Measurements from ENCODE around the gene CD47.

CD47 gene

DNA sequence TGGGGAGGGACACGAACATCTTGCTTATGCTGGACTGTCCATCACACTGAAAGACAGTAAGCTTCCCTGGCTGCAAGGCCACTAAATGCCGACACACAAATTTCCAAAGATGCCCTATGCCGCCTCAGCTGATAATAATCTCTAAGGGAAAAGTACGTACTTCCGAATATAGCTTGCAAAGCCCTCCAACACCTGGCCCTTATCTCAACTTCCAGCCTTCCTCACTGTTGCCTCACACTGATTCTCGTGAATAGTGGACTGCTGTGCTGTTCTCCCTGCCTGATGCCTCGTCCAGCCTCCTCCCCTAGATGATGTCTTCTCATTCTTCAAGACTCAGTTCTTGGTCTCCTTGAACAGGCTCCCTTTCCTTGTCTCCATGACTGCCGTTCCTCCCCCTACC is 72.3 kb downstream of the CD47 start:
- in situ Hi-C loops (cut with HindIII; ENCODE audit: low sequenced_read_pairs): no loop called here
- TF ChIP-seq, protein P1, sequence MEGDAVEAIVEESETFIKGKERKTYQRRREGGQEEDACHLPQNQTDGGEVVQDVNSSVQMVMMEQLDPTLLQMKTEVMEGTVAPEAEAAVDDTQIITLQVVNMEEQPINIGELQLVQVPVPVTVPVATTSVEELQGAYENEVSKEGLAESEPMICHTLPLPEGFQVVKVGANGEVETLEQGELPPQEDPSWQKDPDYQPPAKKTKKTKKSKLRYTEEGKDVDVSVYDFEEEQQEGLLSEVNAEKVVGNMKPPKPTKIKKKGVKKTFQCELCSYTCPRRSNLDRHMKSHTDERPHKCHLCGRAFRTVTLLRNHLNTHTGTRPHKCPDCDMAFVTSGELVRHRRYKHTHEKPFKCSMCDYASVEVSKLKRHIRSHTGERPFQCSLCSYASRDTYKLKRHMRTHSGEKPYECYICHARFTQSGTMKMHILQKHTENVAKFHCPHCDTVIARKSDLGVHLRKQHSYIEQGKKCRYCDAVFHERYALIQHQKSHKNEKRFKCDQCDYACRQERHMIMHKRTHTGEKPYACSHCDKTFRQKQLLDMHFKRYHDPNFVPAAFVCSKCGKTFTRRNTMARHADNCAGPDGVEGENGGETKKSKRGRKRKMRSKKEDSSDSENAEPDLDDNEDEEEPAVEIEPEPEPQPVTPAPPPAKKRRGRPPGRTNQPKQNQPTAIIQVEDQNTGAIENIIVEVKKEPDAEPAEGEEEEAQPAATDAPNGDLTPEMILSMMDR (IDR thresholded peaks at IDR 0.05; ENCODE audit: low read depth, low read length, missing control alignments): no peak
- DNase-seq (ENCODE audit: low read depth): no peak

DNA sequence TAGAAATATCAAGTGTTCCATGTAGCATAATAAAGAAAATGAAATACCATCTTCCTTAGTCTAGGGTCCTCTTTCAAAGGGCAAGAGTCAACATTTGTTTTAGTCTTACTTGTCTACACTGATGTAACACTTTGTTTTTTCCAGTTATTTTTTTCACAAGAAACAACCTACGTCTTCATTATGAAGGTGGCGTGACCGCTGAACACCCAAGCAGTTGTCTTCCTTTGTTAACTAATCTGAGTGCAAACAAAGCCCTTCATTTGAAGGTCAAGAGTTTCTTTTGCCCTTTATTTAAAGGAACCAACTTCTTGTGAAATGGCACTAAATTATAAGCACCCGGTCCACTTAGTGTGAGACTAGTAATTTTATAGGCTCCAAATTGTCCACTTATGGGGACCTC is 73.2 kb downstream of the CD47 start:
- no peak for DNase-seq (ENCODE audit: low read depth)
- in situ Hi-C loops (cut with HindIII; ENCODE audit: low sequenced_read_pairs): no loop called here
- H3K4me3 ChIP-seq (ENCODE audit: low read depth, low read length): no peak overlapping the region
- TF ChIP-seq, protein P1 (IDR thresholded peaks at IDR 0.05; ENCODE audit: low read depth, low read length, missing control alignments): no peak

More for the DNA sequence above, 72.3 kb downstream of the CD47 start:
- no peak overlapping the region for H3K4me3 ChIP-seq (ENCODE audit: low read depth, low read length)

DNA sequence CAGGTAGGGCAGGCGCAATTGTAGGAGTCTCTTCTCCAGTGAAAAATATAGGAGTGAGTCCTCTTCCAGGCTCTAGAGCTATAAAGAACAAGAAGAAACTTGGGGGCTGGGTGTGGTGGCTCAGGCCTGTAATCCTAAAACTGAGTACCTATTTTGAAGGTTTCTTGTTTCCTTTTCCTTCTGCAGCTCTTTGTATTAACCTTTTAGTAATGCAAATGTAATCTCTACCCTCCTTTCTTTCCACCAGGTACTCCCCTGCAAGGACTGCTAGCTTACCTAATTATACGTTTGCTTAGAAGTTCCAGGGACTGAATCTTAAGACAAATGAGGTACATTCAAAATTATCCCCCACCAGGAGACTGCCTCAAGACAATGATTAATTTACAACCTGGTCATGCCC is 75.9 kb downstream of the CD47 start:
- H3K4me3 ChIP-seq (ENCODE audit: low read depth, low read length): no peak overlapping the region
- TF ChIP-seq, protein P1 (IDR thresholded peaks at IDR 0.05; ENCODE audit: low read depth, low read length, missing control alignments): no peak
- DNase-seq (ENCODE audit: low read depth): no peak
- in situ Hi-C loops (cut with HindIII; ENCODE audit: low sequenced_read_pairs): no loop called here

DNA sequence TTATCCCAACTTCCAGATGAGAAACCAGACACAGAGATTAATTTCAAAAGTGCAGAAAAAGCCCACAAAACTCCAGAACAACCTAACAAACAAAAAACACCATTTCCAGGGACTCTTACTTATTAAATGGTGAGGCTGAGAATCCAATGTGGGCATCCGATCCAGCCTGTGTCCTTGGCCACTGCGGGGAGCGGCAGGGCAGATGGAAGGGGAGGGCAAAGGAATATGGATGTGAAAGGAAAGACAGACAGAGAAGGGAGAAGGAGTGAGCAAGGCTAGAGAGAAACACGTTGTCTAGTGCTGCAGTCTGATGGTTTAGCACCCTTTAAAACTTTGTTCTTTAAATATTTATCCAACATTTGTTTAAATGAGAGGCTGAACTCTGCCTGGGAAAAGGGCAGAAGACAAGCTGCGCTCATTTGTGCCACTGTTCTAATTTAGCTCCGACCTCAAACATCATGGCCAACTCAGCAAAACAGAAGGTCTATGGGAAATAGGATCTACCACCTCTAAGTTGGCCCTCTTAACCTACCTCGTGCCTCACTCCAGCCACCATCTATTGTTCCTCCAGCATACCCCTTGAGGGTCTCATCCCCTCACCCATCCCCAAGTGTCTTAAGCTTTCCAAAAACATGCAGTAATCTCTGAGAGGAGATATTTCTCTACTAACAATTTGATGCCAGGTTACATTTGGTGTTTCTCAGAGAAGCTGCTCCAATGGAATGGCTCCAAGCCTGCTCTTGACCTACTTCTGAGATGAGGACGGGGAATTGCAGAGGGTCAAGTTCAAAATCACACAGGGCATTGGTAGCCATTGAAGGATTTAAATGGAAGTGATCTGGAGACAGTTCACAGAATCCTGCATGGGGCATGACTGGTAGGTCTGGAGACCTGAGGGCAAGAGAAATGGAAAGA is 77.4 kb downstream of the CD47 start:
- in situ Hi-C loops (cut with HindIII; ENCODE audit: low sequenced_read_pairs): no loop called here
- H3K4me3 ChIP-seq (ENCODE audit: low read depth, low read length): no peak overlapping the region
- DNase-seq (ENCODE audit: low read depth): no peak
- TF ChIP-seq, protein P1 (IDR thresholded peaks at IDR 0.05; ENCODE audit: low read depth, low read length, missing control alignments): no peak

- TF ChIP-seq, protein P1 (IDR thresholded peaks at IDR 0.05; ENCODE audit: low read depth, low read length, missing control alignments): no peak
- no peak overlapping the region for H3K4me3 ChIP-seq (ENCODE audit: low read depth, low read length)
- no peak for DNase-seq (ENCODE audit: low read depth)
- in situ Hi-C loops (cut with HindIII; ENCODE audit: low sequenced_read_pairs): no loop called here
These were observed 78.5 kb downstream of the CD47 start for GRCh38 chr3:108012304-108012703.

DNA sequence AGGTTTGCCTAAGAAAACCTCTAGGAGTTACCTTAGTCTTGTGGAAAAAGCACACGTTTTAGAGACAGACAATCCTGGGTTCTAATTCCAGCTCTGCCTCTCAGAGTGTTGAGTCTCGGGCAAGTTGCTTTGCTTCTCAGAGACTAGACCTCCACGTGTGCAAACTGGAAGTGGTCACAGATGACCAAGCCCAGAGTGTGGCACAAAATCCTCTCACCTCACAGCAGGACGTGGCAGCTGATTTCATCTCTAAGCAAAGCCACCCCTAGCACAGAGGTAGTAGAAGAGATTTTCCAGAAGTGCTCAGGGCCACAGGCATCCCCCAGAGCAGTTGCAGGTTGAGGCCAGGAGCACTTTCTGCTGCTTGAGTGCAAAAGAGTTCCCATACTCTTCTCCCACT is 79.2 kb downstream of the CD47 start:
- no peak for DNase-seq (ENCODE audit: low read depth)
- TF ChIP-seq, protein P1 (IDR thresholded peaks at IDR 0.05; ENCODE audit: low read depth, low read length, missing control alignments): no peak
- no peak overlapping the region for H3K4me3 ChIP-seq (ENCODE audit: low read depth, low read length)
- in situ Hi-C loops (cut with HindIII; ENCODE audit: low sequenced_read_pairs): no loop called here

Measured in astrocyte of the cerebellum (primary cell).